B cell (primary cell): ENCODE results near the gene COG7. TPM values are rescaled to one million over a fixed set of nuclear protein-coding genes. Genes with fewer than 3 reads are reported as not detected.

Source experiments
- ATAC-seq: fragments of 200-7000 bp; cut with Tn5 transposase; one replicate; pipeline ENCODE4 v1.10.0; 2021; ENCODE audit warnings: low read depth, mild to moderate bottlenecking, moderate number of reproducible peaks, moderate library complexity
- CTCF ChIA-PET: fragments of 350-600 bp; sonication (Branson Sonifier 250); formaldehyde crosslinking; loops from one replicate; lab custom pipeline; 2021; ENCODE audit warnings: antibody characterized with exemption, inconsistent platforms; lab: Charles Lee
- POLR2A ChIA-PET: fragments of 350-600 bp; sonication (Branson Sonifier 250); formaldehyde crosslinking; loops from one replicate; lab custom pipeline; 2021; ENCODE audit warnings: antibody characterized with exemption; lab: Charles Lee
- DNase-seq: peaks from one replicate; pipeline ENCODE4 v3.0.0; 2013
- H2AFZ ChIP-seq: 2 replicates; pipeline ENCODE4 v1.6.1; 2012; ENCODE audit warnings: mild to moderate bottlenecking, low read depth, low read length; ENCODE audit not compliant: insufficient read depth, poor library complexity, severe bottlenecking
- H3K27ac ChIP-seq, 2 donors: 1 replicate in 1 of 2; 2 replicates in 1 of 2; pipeline ENCODE4 v1.5.1; 2012 to 2013; ENCODE audit warnings: low read length in 2 of 2, mild to moderate bottlenecking in 2 of 2, moderate library complexity in 1 of 2
- H3K27me3 ChIP-seq, 4 experiments: fragments of 200-600 bp in 1 of 4; sonication (generic) in 1 of 4; replicated peaks in 1 of 4; 1 replicate in 2 of 4; 2 replicates in 2 of 4; pipeline versions ENCODE4 v1.6.1 to v1.7.0; 2013 to 2016; ENCODE audit warnings: low read length in 3 of 4, mild to moderate bottlenecking in 2 of 4, mixed read lengths in 1 of 4, moderate library complexity in 1 of 4; ENCODE audit not compliant: insufficient read depth in 4 of 4, control insufficient read depth in 3 of 4; ENCODE audit errors: control extremely low read depth in 1 of 4
- H3K36me3 ChIP-seq, 2 experiments: replicated peaks in 1 of 2; 1 replicate in 1 of 2; 2 replicates in 1 of 2; pipeline versions ENCODE4 v1.6.1 to v1.7.1; 2013; ENCODE audit warnings: low read length in 1 of 2; ENCODE audit not compliant: insufficient read depth in 2 of 2, control insufficient read depth in 1 of 2; ENCODE audit errors: control extremely low read depth in 1 of 2, extremely low read depth in 1 of 2
- H3K4me1 ChIP-seq, 2 donors: fragments of 200-600 bp in 1 of 2; sonication (generic) in 1 of 2; 1 replicate in 1 of 2; 2 replicates in 1 of 2; pipeline versions ENCODE4 v1.5.1 to v1.6.1; 2013 to 2017; ENCODE audit warnings: low read length in 2 of 2; ENCODE audit not compliant: control insufficient read depth in 2 of 2, insufficient read depth in 2 of 2
- H3K4me2 ChIP-seq: replicated peaks from 2 replicates; pipeline ENCODE3; 2012; ENCODE audit warnings: mild to moderate bottlenecking, low read depth, low read length; ENCODE audit not compliant: poor library complexity, severe bottlenecking
- H3K4me3 ChIP-seq, 5 experiments: fragments of 200-600 bp in 1 of 5; sonication (generic) in 1 of 5; 1 replicate in 3 of 5; 2 replicates in 2 of 5; pipeline versions ENCODE4 v1.5.1 to v1.7.0; 2011 to 2016; ENCODE audit warnings: low read length in 4 of 5, mild to moderate bottlenecking in 4 of 5, low read depth in 2 of 5, control low read depth in 1 of 5, moderate library complexity in 1 of 5; ENCODE audit not compliant: insufficient read depth in 1 of 5; ENCODE audit errors: control extremely low read depth in 1 of 5, extremely low read depth in 1 of 5
- H3K79me2 ChIP-seq: fragments of 200-600 bp; sonication (generic); one replicate; pipeline ENCODE4 v1.6.0; 2016; ENCODE audit warnings: low read length; ENCODE audit not compliant: control insufficient read depth, insufficient read depth
- H3K9ac ChIP-seq: fragments of 200-600 bp; sonication (generic); 2 replicates; pipeline ENCODE4 v1.6.1; 2017; ENCODE audit warnings: mild to moderate bottlenecking, low read length, moderate library complexity
- H3K9me3 ChIP-seq, 3 donors: one replicate each; pipeline versions ENCODE4 v1.6.1 to v1.7.1; 2013; ENCODE audit warnings: low read length in 2 of 3; ENCODE audit not compliant: control insufficient read depth in 2 of 3, insufficient read depth in 1 of 3; ENCODE audit errors: control extremely low read depth in 1 of 3
- H4K20me1 ChIP-seq: 2 replicates; pipeline ENCODE4 v1.6.0; 2012; ENCODE audit warnings: mild to moderate bottlenecking, low read length; ENCODE audit not compliant: insufficient read depth, control insufficient read depth, poor library complexity, severe bottlenecking
- H3K27ac Mint-ChIP-seq: one replicate; pipeline ENCODE4 v1.8.0; 2021; ENCODE audit warnings: mixed read lengths
- H3K27me3 Mint-ChIP-seq: one replicate; pipeline ENCODE4 v1.8.0; 2021; ENCODE audit warnings: mixed read lengths
- H3K4me1 Mint-ChIP-seq: one replicate; pipeline ENCODE4 v1.8.0; 2021; ENCODE audit warnings: mixed read lengths
- H3K4me3 Mint-ChIP-seq: one replicate; pipeline ENCODE4 v1.8.0; 2021; ENCODE audit warnings: mixed read lengths
- H3K9me3 Mint-ChIP-seq: one replicate; pipeline ENCODE4 v1.8.0; 2022; ENCODE audit warnings: mixed read lengths; ENCODE audit not compliant: insufficient read depth
- CTCF ChIP-seq: fragments of 200-600 bp; IDR thresholded peaks from one replicate; pipeline ENCODE4 v1.8.0; 2022; ENCODE audit warnings: antibody characterized with exemption, mild to moderate bottlenecking
- EZH2 ChIP-seq: IDR thresholded peaks from 2 replicates; pipeline ENCODE4 v1.6.1; 2012; ENCODE audit warnings: borderline replicate concordance, low read depth, mild to moderate bottlenecking, moderate library complexity, low read length; ENCODE audit not compliant: insufficient read depth, poor library complexity, severe bottlenecking
- WGBS: methylation state at CpG from one replicate; pipeline ENCODE4 v1.1.5; 2013; ENCODE audit warnings: missing lambda C conversion rate; ENCODE audit not compliant: insufficient coverage; 5-methylcytosine and 5-hydroxymethylcytosine counted together
- intact Hi-C: fragments of 100-400 bp; cut with micrococcal nuclease; formaldehyde crosslinking; loops from one replicate; pipeline ENCODE4 v1.10.0; 2022
- polyA plus RNA-seq: library from polyadenylated mRNA; depleted of rRNA; stranded (reverse); fragments of >200 nt; gene quantifications from 2 replicates; pipeline ENCODE4 v1.2.3, GENCODE V29; 2012
- total RNA-seq, 2 donors: library from RNA; stranded (reverse); fragments of 120-200 nt in 1 of 2; gene quantifications; 1 replicate in 1 of 2; 2 replicates in 1 of 2; pipeline versions ENCODE4 v1.2.3 to v1.2.4, GENCODE V29; 2013 to 2022

Gene COG7
- total and polyA plus RNA-seq, 2 donors (not counting 1 experiment from before 2014, with no cell fraction given) = 21.3 to 37.8 TPM

GRCh38 chr16:23409522-23409921 lies 43.5 kb downstream of the COG7 start:
- no peaks in the 10 kb centered on the region for H3K4me1 Mint-ChIP-seq
- no peak overlapping the region for H3K4me3 Mint-ChIP-seq
- WGBS = 93% methylated on average over 2 of the region's 2 CpGs
- no peaks in the 10 kb centered on the region for H3K9me3 ChIP-seq
- POLR2A ChIA-PET = no interaction called here
- intact Hi-C loops = no loop called here
- no peak overlapping the region for H2AFZ ChIP-seq
- H3K27ac Mint-ChIP-seq = no peak overlapping the region
- H3K4me1 ChIP-seq = no peaks in the 10 kb centered on the region
- no peak for TF ChIP-seq CTCF
- TF ChIP-seq EZH2 = no peak
- no peaks in the 10 kb centered on the region for H3K79me2 ChIP-seq
- H3K27ac ChIP-seq = no peak overlapping the region
- no peaks in the 10 kb centered on the region for H4K20me1 ChIP-seq
- ATAC-seq (no peak), DNase-seq (no peak)
- CTCF ChIA-PET = no interaction called here
- H3K9ac ChIP-seq = no peak overlapping the region
- H3K4me2 ChIP-seq = no peak overlapping the region
- H3K27me3 ChIP-seq = no peaks in the 10 kb centered on the region
- H3K4me3 ChIP-seq = no peak overlapping the region
- peaks cover 11 to 57% of the 10 kb centered on the region in 2 experiments for H3K36me3 ChIP-seq
- no peaks in the 10 kb centered on the region for H3K9me3 Mint-ChIP-seq
- H3K27me3 Mint-ChIP-seq = no peaks in the 10 kb centered on the region

- no peaks in the 10 kb centered on the region for H3K4me1 Mint-ChIP-seq
- H3K36me3 ChIP-seq = peaks cover 11 to 59% of the 10 kb centered on the region in 2 experiments
- CTCF ChIA-PET = no interaction called here
These were observed 44.1 kb downstream of the COG7 start for GRCh38 chr16:23408823-23409298.

More at GRCh38 chr16:23408823-23409298, 44.1 kb downstream of the COG7 start:
- Histone ChIP-seq H3K27ac (no peak overlapping the region), H2AFZ (no peak overlapping the region), H3K79me2 (no peaks in the 10 kb centered on the region), H3K9ac (no peak overlapping the region), H3K9me3 (no peaks in the 10 kb centered on the region), H3K4me3 (no peak overlapping the region), H3K4me1 (no peaks in the 10 kb centered on the region), H3K27me3 (no peaks in the 10 kb centered on the region), H3K4me2 (no peak overlapping the region), H4K20me1 (no peaks in the 10 kb centered on the region)
- H3K9me3 Mint-ChIP-seq = no peaks in the 10 kb centered on the region
- 100% methylated on average over 3 of the region's 7 CpGs for WGBS
- no peaks in the 10 kb centered on the region for H3K27me3 Mint-ChIP-seq
- H3K4me3 Mint-ChIP-seq = no peak overlapping the region
- POLR2A ChIA-PET = no interaction called here
- intact Hi-C loops = no loop called here
- ATAC-seq = no peak
- DNase-seq = no peak
- no peak for TF ChIP-seq EZH2
- no peak overlapping the region for H3K27ac Mint-ChIP-seq
